Inferior parietal cortex (tissue), 1 donor: ENCODE data around the gene ALK.

Experiments
- DNase-seq: peaks from one replicate; pipeline ENCODE4 v3.0.0-alpha.2; 2016; ENCODE audit errors: extremely low spot score

ALK gene

GRCh38 chr2:29157131-29157530, 764.3 kb downstream of the ALK start:
- no peak for DNase-seq

GRCh38 chr2:29155578-29155977, 765.8 kb downstream of the ALK start:
- no peak for DNase-seq

DNA sequence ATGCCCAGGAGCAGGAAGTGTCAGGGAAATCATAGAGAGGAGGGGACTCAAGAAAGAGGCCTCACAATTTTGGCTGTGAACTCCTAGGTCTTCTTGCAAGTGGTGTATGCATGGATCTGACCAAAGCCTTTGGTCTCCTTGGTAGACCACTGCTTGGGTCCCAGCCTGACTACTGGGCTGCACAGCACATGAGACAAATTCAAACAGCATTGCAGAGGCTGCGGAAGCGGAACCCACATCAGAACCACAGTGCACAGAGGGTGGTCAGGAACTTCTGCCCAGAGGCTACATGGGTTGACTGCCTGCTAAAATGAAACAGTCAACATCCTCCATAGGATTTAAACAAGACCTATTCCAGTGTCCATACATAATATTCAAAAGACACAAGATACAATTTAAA, 766.8 kb downstream of the ALK start:
- DNase-seq: no peak

GRCh38 chr2:29147963-29148362, 773.4 kb downstream of the ALK start:
- DNase-seq: no peak

DNA sequence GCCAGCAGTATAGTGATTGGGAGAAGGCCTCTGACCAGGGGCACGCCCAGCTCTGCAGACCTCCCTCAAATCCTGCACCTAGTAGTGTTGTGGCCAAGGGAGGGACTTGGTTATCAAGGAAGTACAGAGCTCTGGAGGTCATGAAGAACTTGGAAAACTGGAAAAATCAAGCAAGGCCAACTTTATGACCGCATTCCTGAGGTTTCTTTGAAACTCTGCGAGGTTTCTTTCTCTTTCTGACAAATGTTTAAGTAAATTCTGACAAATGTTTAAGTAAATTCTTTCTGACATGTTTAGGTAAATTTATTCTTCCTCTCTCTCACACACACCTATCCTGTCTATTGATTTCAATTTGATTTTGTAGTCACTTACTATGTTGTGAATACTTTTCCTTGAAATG, 775.2 kb downstream of the ALK start:
- DNase-seq: no peak

GRCh38 chr2:29143657-29144056, 777.7 kb downstream of the ALK start:
- DNase-seq: no peak
